GM12865 (cell line): Measurements from ENCODE around the gene NCOA6.

Experiments used
- DNase-seq: peaks from one replicate; pipeline ENCODE4 v3.0.0; 2010; ENCODE audit warnings: low read depth
- H3K4me3 ChIP-seq: 2 replicates; pipeline ENCODE4 v1.5.1; 2011; ENCODE audit warnings: mild to moderate bottlenecking, low read depth, low read length, control low read depth
- CTCF ChIP-seq: IDR thresholded peaks from 2 replicates; pipeline ENCODE4 v1.5.1; 2011; ENCODE audit warnings: low read length, control low read depth, low read depth, inconsistent platforms; ENCODE audit not compliant: insufficient read depth; ENCODE audit errors: missing control alignments

The NCOA6 gene

GRCh38 chr20:34829191-34829590 lies 3.7 kb upstream of the NCOA6 start:
- no peak for DNase-seq
- no peak for TF ChIP-seq CTCF
- no peak overlapping the region for H3K4me3 ChIP-seq

GRCh38 chr20:34824806-34825529 lies 483 bp downstream of the NCOA6 start:
- no peak for TF ChIP-seq CTCF
- peak overlapping the region; percentile 92 for H3K4me3 ChIP-seq
- DNase-seq: peak; percentile 76

GRCh38 chr20:34824452-34824805 lies 1.0 kb downstream of the NCOA6 start:
- peak overlapping the region; percentile 92 for H3K4me3 ChIP-seq
- peak; percentile 86 for DNase-seq
- TF ChIP-seq CTCF: no peak

- DNase-seq: no peak
- TF ChIP-seq CTCF: no peak
- peak overlapping the region; percentile 92 for H3K4me3 ChIP-seq
These were observed 1.4 kb downstream of the NCOA6 start for GRCh38 chr20:34824026-34824425.

- no peak overlapping the region for H3K4me3 ChIP-seq
- no peak for TF ChIP-seq CTCF
- no peak for DNase-seq
These were observed 4.5 kb downstream of the NCOA6 start for GRCh38 chr20:34820805-34821578.

GRCh38 chr20:34817801-34818200 lies 7.7 kb downstream of the NCOA6 start:
- no peak overlapping the region for H3K4me3 ChIP-seq
- TF ChIP-seq CTCF: no peak
- no peak for DNase-seq
